ENCODE data around the gene NRXN3.

DNA sequence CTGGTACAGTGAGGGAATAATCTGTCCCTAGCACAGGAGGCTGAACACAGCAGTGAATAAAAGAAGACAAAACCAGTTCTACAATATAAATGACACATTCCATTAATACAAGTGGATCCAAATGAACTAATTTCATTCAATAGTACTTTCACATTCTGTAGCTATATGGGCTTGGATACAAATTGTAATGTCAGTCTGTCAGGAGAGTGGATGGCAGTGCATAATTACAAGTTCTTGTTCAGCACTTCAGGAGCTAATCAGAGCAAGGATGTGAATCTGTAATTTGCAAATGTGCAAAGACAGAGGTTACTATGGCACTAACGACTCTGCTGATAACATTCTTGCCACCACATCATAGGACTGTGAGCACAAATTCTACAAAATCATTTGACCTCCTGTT, 1343.3 kb downstream of the NRXN3 start:
- TF ChIP-seq, protein P1, sequence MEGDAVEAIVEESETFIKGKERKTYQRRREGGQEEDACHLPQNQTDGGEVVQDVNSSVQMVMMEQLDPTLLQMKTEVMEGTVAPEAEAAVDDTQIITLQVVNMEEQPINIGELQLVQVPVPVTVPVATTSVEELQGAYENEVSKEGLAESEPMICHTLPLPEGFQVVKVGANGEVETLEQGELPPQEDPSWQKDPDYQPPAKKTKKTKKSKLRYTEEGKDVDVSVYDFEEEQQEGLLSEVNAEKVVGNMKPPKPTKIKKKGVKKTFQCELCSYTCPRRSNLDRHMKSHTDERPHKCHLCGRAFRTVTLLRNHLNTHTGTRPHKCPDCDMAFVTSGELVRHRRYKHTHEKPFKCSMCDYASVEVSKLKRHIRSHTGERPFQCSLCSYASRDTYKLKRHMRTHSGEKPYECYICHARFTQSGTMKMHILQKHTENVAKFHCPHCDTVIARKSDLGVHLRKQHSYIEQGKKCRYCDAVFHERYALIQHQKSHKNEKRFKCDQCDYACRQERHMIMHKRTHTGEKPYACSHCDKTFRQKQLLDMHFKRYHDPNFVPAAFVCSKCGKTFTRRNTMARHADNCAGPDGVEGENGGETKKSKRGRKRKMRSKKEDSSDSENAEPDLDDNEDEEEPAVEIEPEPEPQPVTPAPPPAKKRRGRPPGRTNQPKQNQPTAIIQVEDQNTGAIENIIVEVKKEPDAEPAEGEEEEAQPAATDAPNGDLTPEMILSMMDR (conservative IDR thresholded peaks at IDR 0.05; ENCODE audit: low read depth, low read length), result no peak
- TF ChIP-seq EZH2phosphoT487 (IDR thresholded peaks at IDR 0.05; ENCODE audit: borderline replicate concordance, low read length), result no peak
